DND-41 (cell line): ENCODE data around the gene SGIP1.
A peak's percentile ranks its signal among the peaks of the same experiment; 100 is the strongest.

Experiments used
- ATAC-seq: fragments of 200-7000 bp; cut with Tn5 transposase; 3 replicates; pipeline ENCODE4 v1.9.1; 2021; ENCODE audit warnings: low read depth; ENCODE audit not compliant: insufficient read depth
- DNase-seq: peaks from one replicate; pipeline ENCODE4 v3.0.0-alpha.2; 2020
- H2AFZ ChIP-seq: 2 replicates; pipeline ENCODE4 v1.6.0; 2012; ENCODE audit warnings: low read depth, low read length
- H3K27ac ChIP-seq: 2 replicates; pipeline ENCODE4 v1.5.1; 2012; ENCODE audit warnings: low read length, inconsistent platforms
- H3K27me3 ChIP-seq: fragments of 200-600 bp; sonication (generic); 2 replicates; pipeline ENCODE4 v1.6.0; 2012; ENCODE audit warnings: low read length, mild to moderate bottlenecking, inconsistent platforms; ENCODE audit not compliant: insufficient read depth, poor library complexity
- H3K36me3 ChIP-seq: 2 replicates; pipeline ENCODE4 v1.5.1; 2012; ENCODE audit warnings: low read length, inconsistent platforms; ENCODE audit not compliant: insufficient read depth
- H3K4me1 ChIP-seq: 2 replicates; pipeline ENCODE4 v1.5.1; 2012; ENCODE audit warnings: mild to moderate bottlenecking, low read length; ENCODE audit not compliant: insufficient read depth
- H3K4me2 ChIP-seq: 2 replicates; pipeline ENCODE4 v1.6.0; 2012; ENCODE audit warnings: mild to moderate bottlenecking, moderate library complexity, low read length, inconsistent platforms; ENCODE audit not compliant: insufficient read depth
- H3K4me3 ChIP-seq, 2 experiments: fragments of 200-600 bp in 1 of 2; shearing (Covaris generic) in 1 of 2; 2 replicates each; pipeline ENCODE4 v1.5.1; 2012 to 2016; ENCODE audit warnings: inconsistent platforms in 2 of 2, low read length in 2 of 2, mild to moderate bottlenecking in 2 of 2, low read depth in 1 of 2, moderate library complexity in 1 of 2
- H3K79me2 ChIP-seq: 2 replicates; pipeline ENCODE4 v1.6.0; 2012; ENCODE audit warnings: low read length, inconsistent platforms; ENCODE audit not compliant: insufficient read depth
- H3K9ac ChIP-seq: 2 replicates; pipeline ENCODE4 v1.6.0; 2012; ENCODE audit warnings: low read depth, mild to moderate bottlenecking, inconsistent platforms, low read length, moderate library complexity
- H3K9me3 ChIP-seq: 2 replicates; pipeline ENCODE4 v1.5.1; 2012; ENCODE audit warnings: low read length, moderate library complexity, mild to moderate bottlenecking, inconsistent platforms; ENCODE audit not compliant: insufficient read depth, severe bottlenecking
- H4K20me1 ChIP-seq: 2 replicates; pipeline ENCODE4 v1.6.0; 2012; ENCODE audit warnings: low read length; ENCODE audit not compliant: insufficient read depth
- CTCF ChIP-seq: IDR thresholded peaks from 2 replicates; pipeline ENCODE4 v1.5.1; 2012; ENCODE audit warnings: borderline replicate concordance, low read length, moderate library complexity, mild to moderate bottlenecking; ENCODE audit not compliant: poor library complexity, severe bottlenecking; ENCODE audit errors: extremely low read depth
- EZH2 ChIP-seq: IDR thresholded peaks from 3 replicates; pipeline ENCODE4 v1.6.1; 2012; ENCODE audit warnings: borderline replicate concordance, low read depth, mild to moderate bottlenecking, moderate library complexity, low read length, inconsistent platforms; ENCODE audit not compliant: severe bottlenecking

SGIP1 gene

DNA sequence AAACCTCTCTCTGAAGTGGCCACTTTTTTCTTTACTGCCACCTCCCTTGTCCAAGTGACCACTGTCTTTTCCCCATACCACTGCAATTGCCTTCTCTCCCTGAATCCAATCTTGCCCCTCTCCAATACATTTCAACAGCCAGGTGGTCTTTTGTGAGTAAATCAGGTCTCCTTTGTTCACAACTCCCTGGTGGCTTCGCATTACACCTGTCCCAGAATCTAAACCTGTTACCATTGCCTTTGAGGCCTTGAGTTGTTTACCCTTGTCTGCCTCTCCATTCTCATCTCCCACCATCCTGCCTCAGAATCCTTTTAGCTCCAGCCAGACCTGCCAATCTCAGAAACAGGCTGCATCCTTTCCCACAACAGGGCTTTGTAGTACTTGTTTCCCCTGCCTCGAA, 196.5 kb downstream of the SGIP1 start:
- no peaks in the 10 kb centered on the region for H3K79me2 ChIP-seq
- H4K20me1 ChIP-seq, result no peaks in the 10 kb centered on the region
- H3K36me3 ChIP-seq, result no peaks in the 10 kb centered on the region
- peaks cover 77% of the 10 kb centered on the region for H3K4me1 ChIP-seq
- peak overlapping the region; percentile 93 for H3K27ac ChIP-seq
- no peak for TF ChIP-seq EZH2
- no peak for TF ChIP-seq CTCF
- no peak overlapping the region for H3K9ac ChIP-seq
- DNase-seq (no peak), ATAC-seq (no peak)
- no peak overlapping the region; the same call in 1 of the 2 replicates for H3K4me2 ChIP-seq
- H3K4me3 ChIP-seq, result no peak overlapping the region
- no peaks in the 10 kb centered on the region for H3K27me3 ChIP-seq
- H2AFZ ChIP-seq, result peak overlapping the region; percentile 43
- no peaks in the 10 kb centered on the region for H3K9me3 ChIP-seq

DNA sequence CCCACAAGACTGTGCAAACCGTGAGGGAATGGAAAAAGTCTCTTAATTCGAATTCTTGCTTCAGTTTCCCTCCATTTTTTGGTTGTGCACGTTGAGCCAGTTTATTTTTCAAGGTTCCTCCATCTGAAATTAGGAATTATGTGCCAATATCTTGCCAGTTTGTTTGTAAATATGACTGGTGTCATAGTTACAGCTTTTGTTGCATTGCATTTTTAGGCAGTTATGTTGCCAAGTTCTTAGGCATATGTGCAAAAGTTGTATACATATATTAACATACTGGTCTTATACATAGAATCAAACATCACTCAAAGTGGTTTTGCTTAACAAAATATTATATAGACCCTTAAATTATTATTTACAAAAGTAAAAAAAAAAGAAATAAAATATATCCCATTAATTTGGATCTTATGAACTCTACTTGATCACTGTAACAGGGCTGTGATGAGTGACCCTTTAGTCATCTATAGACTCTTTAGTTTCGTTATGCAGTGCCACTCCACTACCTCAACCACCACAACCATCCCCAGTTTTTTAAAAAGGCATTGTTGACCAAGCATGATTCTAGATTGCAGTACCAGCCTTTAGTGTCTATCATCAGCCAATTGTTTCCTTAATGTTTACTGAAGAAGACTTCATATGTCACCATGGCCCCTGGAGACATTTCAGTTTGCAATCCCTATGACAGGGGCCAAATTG, 197.4 kb downstream of the SGIP1 start:
- ATAC-seq, result no peak
- H2AFZ ChIP-seq, result no peak overlapping the region
- peaks cover 68% of the 10 kb centered on the region for H3K4me1 ChIP-seq
- H3K9me3 ChIP-seq, result no peaks in the 10 kb centered on the region
- H3K4me3 ChIP-seq, result no peak overlapping the region
- no peak for TF ChIP-seq EZH2
- no peaks in the 10 kb centered on the region for H3K36me3 ChIP-seq
- H3K27ac ChIP-seq, result peak overlapping the region; percentile 93
- no peak for DNase-seq
- no peaks in the 10 kb centered on the region for H3K79me2 ChIP-seq
- no peak overlapping the region for H3K9ac ChIP-seq
- H3K27me3 ChIP-seq, result no peaks in the 10 kb centered on the region
- H4K20me1 ChIP-seq, result no peaks in the 10 kb centered on the region
- no peak overlapping the region for H3K4me2 ChIP-seq

DNA sequence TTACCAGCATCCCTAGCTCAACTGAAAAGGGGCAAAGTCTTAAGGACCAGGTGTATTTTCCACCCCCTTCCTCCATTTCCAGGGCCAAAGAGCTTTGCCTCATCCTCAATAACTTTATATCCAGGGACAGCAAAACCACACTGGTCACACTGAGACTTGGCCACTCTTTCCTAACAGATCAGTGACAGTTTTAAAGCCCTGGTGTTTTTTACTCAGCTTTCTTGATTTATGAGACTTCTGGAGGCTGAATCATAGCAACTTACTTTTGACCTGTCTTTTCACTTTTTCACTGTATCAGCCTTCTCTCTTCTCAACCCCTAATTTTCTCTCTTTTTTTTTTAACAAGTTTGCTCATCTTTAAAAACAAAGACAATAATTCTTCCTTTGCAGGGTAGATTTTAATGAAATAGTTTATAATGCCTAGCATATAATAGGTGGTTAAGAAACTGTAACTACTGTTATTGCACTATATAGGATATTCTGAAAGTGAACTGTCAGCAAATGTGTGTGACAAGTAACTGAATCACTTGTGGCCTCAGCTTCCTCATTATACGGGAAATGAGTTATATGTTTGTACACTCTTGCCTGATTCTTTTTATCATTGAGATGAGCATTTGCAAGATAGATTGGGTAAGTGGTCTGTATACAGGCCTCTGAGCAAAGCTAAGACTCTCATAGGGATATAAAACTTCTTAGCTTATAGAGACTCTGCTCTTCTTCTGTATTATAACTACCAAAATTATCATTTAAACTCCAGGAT, 198.6 kb downstream of the SGIP1 start:
- Histone ChIP-seq H3K27me3 (no peaks in the 10 kb centered on the region), H3K79me2 (no peaks in the 10 kb centered on the region), H3K36me3 (no peaks in the 10 kb centered on the region), H3K9ac (peak overlapping the region; percentile 40), H3K4me3 (no peak overlapping the region), H3K4me2 (peak overlapping the region; percentile 36), H3K27ac (peak overlapping the region; percentile 84), H2AFZ (peak overlapping the region; percentile 56), H3K4me1 (peaks cover 62% of the 10 kb centered on the region), H3K9me3 (no peaks in the 10 kb centered on the region), H4K20me1 (no peaks in the 10 kb centered on the region)
- no peak for ATAC-seq
- no peak for DNase-seq
- no peak for TF ChIP-seq CTCF
- TF ChIP-seq EZH2, result no peak
